Astrocyte of the spinal cord (primary cell): ENCODE measurements around the gene DCTN1.

Experiments used
- DNase-seq: peaks from one replicate; pipeline ENCODE4 v3.0.0; 2011; ENCODE audit warnings: low read depth, low spot score
- H3K4me3 ChIP-seq: 2 replicates; pipeline ENCODE4 v1.5.1; 2011; ENCODE audit warnings: low read depth, mild to moderate bottlenecking, low read length, moderate library complexity
- CTCF ChIP-seq: IDR thresholded peaks from 2 replicates; pipeline ENCODE4 v1.5.1; 2012; ENCODE audit warnings: low read depth, mild to moderate bottlenecking, low read length, inconsistent platforms
- in situ Hi-C: cut with HindIII; loops from 2 replicates; pipeline ENCODE4 v1.10.0; 2017; ENCODE audit warnings: low sequenced_read_pairs

DCTN1 gene

GRCh38 chr2:74374509-74375205 lies 5.5 kb downstream of the DCTN1 start:
- peak overlapping the region; percentile 38 for H3K4me3 ChIP-seq
- DNase-seq = peak; percentile 80
- in situ Hi-C loops = no loop called here
- TF ChIP-seq CTCF = no peak

GRCh38 chr2:74373985-74374384 lies 6.1 kb downstream of the DCTN1 start:
- H3K4me3 ChIP-seq = peak overlapping the region; percentile 38
- DNase-seq = no peak
- in situ Hi-C loops = no loop called here
- no peak for TF ChIP-seq CTCF

GRCh38 chr2:74373221-74373676 lies 6.9 kb downstream of the DCTN1 start:
- in situ Hi-C loops = no loop called here
- TF ChIP-seq CTCF = no peak
- no peak overlapping the region for H3K4me3 ChIP-seq
- no peak for DNase-seq

- TF ChIP-seq CTCF = no peak
- in situ Hi-C loops = no loop called here
- DNase-seq = no peak
Observed at GRCh38 chr2:74372674-74373073, 7.4 kb downstream of the DCTN1 start.

GRCh38 chr2:74371421-74371820 lies 8.7 kb downstream of the DCTN1 start:
- no peak for TF ChIP-seq CTCF
- no peak overlapping the region for H3K4me3 ChIP-seq
- in situ Hi-C loops = no loop called here
- no peak for DNase-seq

More at GRCh38 chr2:74372674-74373073, 7.4 kb downstream of the DCTN1 start:
- no peak overlapping the region for H3K4me3 ChIP-seq

GRCh38 chr2:74369976-74370375 lies 10.1 kb downstream of the DCTN1 start:
- TF ChIP-seq CTCF = no peak
- DNase-seq = no peak
- in situ Hi-C loops = no loop called here
- H3K4me3 ChIP-seq = no peak overlapping the region
